ENCODE results near the gene KLHL3. TPM values are rescaled to one million over a fixed set of nuclear protein-coding genes. Genes with fewer than 3 reads are reported as not detected.

The KLHL3 gene
- total and polyA plus RNA-seq, 4 donors, result 0.91 to 8.8 (median 3.7) TPM

GRCh38 chr5:137733006-137733405 lies 2.9 kb downstream of the KLHL3 start:
- 93% methylated on average over 3 of the region's 3 CpGs for WGBS
- H3K9ac ChIP-seq (ENCODE audit: low read depth in 1 of 2, low read length in 2 of 2), result no peak overlapping the region
- H3K4me1 ChIP-seq (ENCODE audit: control insufficient read depth in 4 of 4, insufficient read depth in 4 of 4, low read length in 3 of 4), result peaks cover 2 to 58% (median 48%) of the 10 kb centered on the region in 4 donors
- no peak for DNase-seq (ENCODE audit: low spot score)
- TF ChIP-seq REST (IDR thresholded peaks at IDR 0.05), result no peak
- TF ChIP-seq YY1 (IDR thresholded peaks at IDR 0.05), result no peak
- no peak for TF ChIP-seq RAD21 (IDR thresholded peaks at IDR 0.05)
- no peak for TF ChIP-seq HNF4A (conservative IDR thresholded peaks at IDR 0.05)
- no peak for TF ChIP-seq HNF4G (IDR thresholded peaks at IDR 0.05)
- no peak for TF ChIP-seq FOXA1 (IDR thresholded peaks at IDR 0.05)
- TF ChIP-seq EGR1 (IDR thresholded peaks at IDR 0.05; ENCODE audit: low read depth in 2 of 2), result no peak
- no peak for TF ChIP-seq FOXA2 (IDR thresholded peaks at IDR 0.05)
- no peak for TF ChIP-seq GABPA (IDR thresholded peaks at IDR 0.05 in 1 of 2, conservative IDR thresholded peaks at IDR 0.05 in 1 of 2)
- no peak for TF ChIP-seq TAF1 (conservative IDR thresholded peaks at IDR 0.05)
- no peak for TF ChIP-seq ATF3 (IDR thresholded peaks at IDR 0.05)
- no peak for TF ChIP-seq CTCF (IDR thresholded peaks at IDR 0.05; ENCODE audit: low read depth, low read length, missing input control)
- TF ChIP-seq RXRA (IDR thresholded peaks at IDR 0.05), result no peak
- H3K27ac ChIP-seq (ENCODE audit: low read depth in 1 of 2, low read length in 2 of 2), result no peak overlapping the region
- H3K4me3 ChIP-seq (ENCODE audit: low read depth in 1 of 3, low read length in 3 of 3), result no peak overlapping the region
- H3K9me3 ChIP-seq (ENCODE audit: control insufficient read depth in 4 of 4, low read length in 3 of 4), result no peaks in the 10 kb centered on the region
- no peaks in the 10 kb centered on the region for H3K36me3 ChIP-seq (ENCODE audit: control insufficient read depth in 4 of 4, insufficient read depth in 3 of 4, low read depth in 1 of 4, low read length in 3 of 4)
- H3K27me3 ChIP-seq (ENCODE audit: control insufficient read depth in 4 of 4, insufficient read depth in 4 of 4, low read length in 3 of 4), result no peaks in the 10 kb centered on the region

GRCh38 chr5:137731176-137731575 lies 4.7 kb downstream of the KLHL3 start:
- DNase-seq (ENCODE audit: low spot score), result no peak
- 49% methylated on average over 3 of the region's 3 CpGs for WGBS
- H3K9me3 ChIP-seq (ENCODE audit: control insufficient read depth in 4 of 4, low read length in 3 of 4), result no peaks in the 10 kb centered on the region
- no peak overlapping the region for H3K4me3 ChIP-seq (ENCODE audit: low read depth in 1 of 3, low read length in 3 of 3)
- no peak overlapping the region for H3K9ac ChIP-seq (ENCODE audit: low read depth in 1 of 2, low read length in 2 of 2)
- H3K4me1 ChIP-seq (ENCODE audit: control insufficient read depth in 4 of 4, insufficient read depth in 4 of 4, low read length in 3 of 4), result peaks cover 2 to 58% (median 45%) of the 10 kb centered on the region in 4 donors
- H3K36me3 ChIP-seq (ENCODE audit: control insufficient read depth in 4 of 4, insufficient read depth in 3 of 4, low read depth in 1 of 4, low read length in 3 of 4), result no peaks in the 10 kb centered on the region
- TF ChIP-seq HNF4A (conservative IDR thresholded peaks at IDR 0.05), result peak; percentile 25 to 36
- peak in 1 of 2 donors; percentile 18 for TF ChIP-seq RXRA (IDR thresholded peaks at IDR 0.05)
- no peak for TF ChIP-seq JUND (IDR thresholded peaks at IDR 0.05)
- peak in 1 of 2 donors; percentile 23 for TF ChIP-seq RAD21 (IDR thresholded peaks at IDR 0.05)
- peak overlapping the region; percentile 3 to 14 for H3K27ac ChIP-seq (ENCODE audit: low read depth in 1 of 2, low read length in 2 of 2)
- no peaks in the 10 kb centered on the region for H3K27me3 ChIP-seq (ENCODE audit: control insufficient read depth in 4 of 4, insufficient read depth in 4 of 4, low read length in 3 of 4)

Measured in liver (tissue), 9 donors.